UCSD-AML1 (cell line): Measurements from ENCODE around the gene VHLL.

Source experiments
- DNase-seq: peaks from one replicate; lab custom pipeline; 2025; ENCODE audit not compliant: unreplicated experiment; lab: John Stamatoyannopoulos, UW

Gene VHLL

GRCh38 chr1:156257711-156258110 lies 41.4 kb downstream of the VHLL start:
- DNase-seq, result peak; percentile 49

GRCh38 chr1:156253634-156254033 lies 45.5 kb downstream of the VHLL start:
- no peak for DNase-seq

GRCh38 chr1:156251527-156251926 lies 47.6 kb downstream of the VHLL start:
- peak; percentile 73 for DNase-seq

DNA sequence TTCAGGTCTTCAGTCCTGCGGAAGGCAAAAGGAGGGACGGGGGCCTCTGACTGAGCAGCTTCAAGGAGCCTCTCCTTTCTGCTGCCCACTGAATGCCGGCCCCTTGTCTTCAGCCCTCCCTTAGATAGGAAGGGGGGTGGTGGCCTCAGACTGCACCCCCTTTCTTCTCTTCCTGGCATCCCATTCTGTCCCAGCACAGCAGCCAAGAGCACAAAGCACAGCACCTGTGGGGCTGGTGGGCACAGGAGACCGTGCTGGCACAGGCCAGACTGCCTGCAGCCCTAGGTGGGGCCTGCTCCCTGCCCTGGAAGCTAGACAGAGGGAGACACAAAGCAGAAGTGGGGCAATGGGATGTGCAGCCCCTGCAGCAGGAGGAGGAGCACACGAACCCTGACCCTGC lies 49.5 kb downstream of the VHLL start:
- DNase-seq, result no peak
